WTC11 (cell line): Measurements from ENCODE around the gene FAM174B. TPM values are rescaled to one million over a fixed set of nuclear protein-coding genes. Genes with fewer than 3 reads are reported as not detected.

Experiments
- ATAC-seq: fragments of 200-7000 bp; cut with Tn5 transposase; 2 replicates; pipeline ENCODE4 v1.10.0; 2021; ENCODE audit warnings: mild to moderate bottlenecking, moderate library complexity
- CTCF ChIA-PET: fragments of 300-600 bp; sonication (Branson Sonifier 250); formaldehyde crosslinking; loops from one replicate; lab custom pipeline; 2021; ENCODE audit warnings: antibody characterized with exemption; lab: Charles Lee
- POLR2A ChIA-PET: fragments of 350-600 bp; sonication (Branson Sonifier 250); formaldehyde crosslinking; loops from one replicate; lab custom pipeline; 2021; ENCODE audit warnings: antibody characterized with exemption; lab: Charles Lee
- DNase-seq: peaks from one replicate; pipeline ENCODE4 v3.0.0; 2021; ENCODE audit warnings: low spot score
- H3K27ac Mint-ChIP-seq: 2 replicates; pipeline ENCODE4 v1.8.0; 2021; ENCODE audit warnings: mixed read lengths
- H3K27me3 Mint-ChIP-seq: 2 replicates; pipeline ENCODE4 v1.8.0; 2021; ENCODE audit warnings: low read depth, mild to moderate bottlenecking, moderate library complexity, mixed read lengths
- H3K36me3 Mint-ChIP-seq: 2 replicates; pipeline ENCODE4 v1.8.0; 2021; ENCODE audit warnings: mixed read lengths
- H3K4me1 Mint-ChIP-seq: 2 replicates; pipeline ENCODE4 v1.8.0; 2022; ENCODE audit warnings: mixed read lengths
- H3K4me3 Mint-ChIP-seq: 2 replicates; pipeline ENCODE4 v1.8.0; 2021; ENCODE audit warnings: mild to moderate bottlenecking, moderate library complexity, mixed read lengths
- H3K9me3 Mint-ChIP-seq: 2 replicates; pipeline ENCODE4 v1.8.0; 2021; ENCODE audit warnings: mixed read lengths
- ARID4B ChIP-seq: sonication (generic); formaldehyde crosslinking; IDR thresholded peaks from 2 replicates; pipeline ENCODE4 v1.8.0; 2023; ENCODE audit warnings: missing genetic modification reagents, mild to moderate bottlenecking, borderline replicate concordance
- ATF2 ChIP-seq: sonication (generic); formaldehyde crosslinking; IDR thresholded peaks from 2 replicates; pipeline ENCODE4 v1.8.1; 2022; ENCODE audit warnings: low read depth, missing genetic modification reagents, borderline replicate concordance
- CBFB ChIP-seq: sonication (generic); formaldehyde crosslinking; IDR thresholded peaks from 2 replicates; pipeline ENCODE4 v1.8.1; 2022; ENCODE audit warnings: mild to moderate bottlenecking, low read depth, missing genetic modification reagents
- CDX4 ChIP-seq: fragments of 250-450 bp; sonication (Bioruptor Pico); IDR thresholded peaks from 2 replicates; pipeline ENCODE4 v1.9.0; 2021; ENCODE audit warnings: moderate library complexity, mild to moderate bottlenecking, inconsistent platforms, borderline replicate concordance
- E2F5 ChIP-seq: sonication (generic); formaldehyde crosslinking; IDR thresholded peaks from 2 replicates; pipeline ENCODE4 v1.8.1; 2022; ENCODE audit warnings: mild to moderate bottlenecking, moderate library complexity, missing genetic modification reagents
- EMX1 ChIP-seq: fragments of 250-450 bp; sonication (Bioruptor Pico); IDR thresholded peaks from 2 replicates; pipeline ENCODE4 v1.8.0; 2021; ENCODE audit warnings: mild to moderate bottlenecking
- FOXK1 ChIP-seq: sonication (generic); formaldehyde crosslinking; IDR thresholded peaks from 2 replicates; pipeline ENCODE4 v1.8.0; 2022; ENCODE audit warnings: mild to moderate bottlenecking, moderate library complexity, missing genetic modification reagents
- PREB ChIP-seq: sonication (generic); formaldehyde crosslinking; IDR thresholded peaks from 2 replicates; pipeline ENCODE4 v1.8.1; 2022; ENCODE audit warnings: mild to moderate bottlenecking, missing genetic modification reagents, moderate library complexity, borderline replicate concordance
- ZBTB43 ChIP-seq: sonication (generic); formaldehyde crosslinking; IDR thresholded peaks from 2 replicates; pipeline ENCODE4 v1.8.1; 2023; ENCODE audit warnings: mild to moderate bottlenecking, missing genetic modification reagents
- ZNF138 ChIP-seq: sonication (generic); formaldehyde crosslinking; conservative IDR thresholded peaks from 2 replicates; pipeline ENCODE4 v1.8.1; 2022; ENCODE audit warnings: mild to moderate bottlenecking, moderate library complexity, missing genetic modification reagents
- ZNF232 ChIP-seq: sonication (generic); formaldehyde crosslinking; IDR thresholded peaks from 2 replicates; pipeline ENCODE4 v1.8.0; 2022; ENCODE audit warnings: mild to moderate bottlenecking, missing genetic modification reagents
- ZNF425 ChIP-seq: fragments of 250-450 bp; sonication (Bioruptor Pico); conservative IDR thresholded peaks from 2 replicates; pipeline ENCODE4 v1.9.0; 2021; ENCODE audit warnings: mild to moderate bottlenecking
- ZNF512 ChIP-seq: sonication (generic); formaldehyde crosslinking; IDR thresholded peaks from 2 replicates; pipeline ENCODE4 v1.8.1; 2022; ENCODE audit warnings: missing genetic modification reagents, borderline replicate concordance
- total RNA-seq: library from RNA; stranded (reverse); gene quantifications from 3 replicates; pipeline ENCODE4 v1.2.3, GENCODE V29; 2021

Gene FAM174B
- total RNA-seq, 1 experiment from 2014 or later, result 22.1 TPM

- TF ChIP-seq ATF2 (CRISPR knock-in tag), result no peak
- TF ChIP-seq FOXK1 (CRISPR knock-in tag), result no peak
- no peak for TF ChIP-seq CBFB
- TF ChIP-seq ZBTB43, result no peak
- no peak for TF ChIP-seq ZNF512
Measured at GRCh38 chr15:92682741-92683510, 27.4 kb upstream of the FAM174B start (continued).

- no peak overlapping the region for H3K27ac Mint-ChIP-seq
- H3K36me3 Mint-ChIP-seq, result no peaks in the 10 kb centered on the region
- TF ChIP-seq ZNF138 (CRISPR knock-in tag), result no peak
- no peak for TF ChIP-seq EMX1 (CRISPR knock-in tag)
- TF ChIP-seq ZNF512, result no peak
- no peak for TF ChIP-seq CDX4 (CRISPR knock-in tag)
- no peak for TF ChIP-seq PREB (CRISPR knock-in tag)
- TF ChIP-seq CBFB, result no peak
- TF ChIP-seq E2F5, result no peak
- no peak for TF ChIP-seq ZNF232 (CRISPR knock-in tag)
- H3K27me3 Mint-ChIP-seq, result no peaks in the 10 kb centered on the region
- no peak for DNase-seq
- POLR2A ChIA-PET, result no interaction called here
- CTCF ChIA-PET, result interaction anchor here (1.0 to 3.7 kb wide), 2 partner anchors 69 to 159 kb away, joined by 5 to 27 read pairs; no protein-coding TSS in a partner anchor
- ATAC-seq, result no peak
- H3K4me3 Mint-ChIP-seq, result no peak overlapping the region
- H3K9me3 Mint-ChIP-seq, result peaks cover 3% of the 10 kb centered on the region; the same call in 1 of the 2 replicates
- peaks cover 8% of the 10 kb centered on the region for H3K4me1 Mint-ChIP-seq
Measured at GRCh38 chr15:92681141-92681631, 25.6 kb upstream of the FAM174B start.

GRCh38 chr15:92677999-92678398 lies 22.4 kb upstream of the FAM174B start:
- ATAC-seq, result no peak
- no peaks in the 10 kb centered on the region for H3K36me3 Mint-ChIP-seq
- CTCF ChIA-PET, result interaction anchor here (1.2 to 1.9 kb wide), 2 partner anchors 108 to 156 kb away, joined by 3 to 4 read pairs; no protein-coding TSS in a partner anchor
- no peak for DNase-seq
- no peak overlapping the region for H3K27ac Mint-ChIP-seq
- H3K4me1 Mint-ChIP-seq, result peaks cover 6% of the 10 kb centered on the region
- peaks cover 22% of the 10 kb centered on the region for H3K27me3 Mint-ChIP-seq
- H3K9me3 Mint-ChIP-seq, result peaks cover 3% of the 10 kb centered on the region; the same call in 1 of the 2 replicates
- H3K4me3 Mint-ChIP-seq, result no peak overlapping the region
- POLR2A ChIA-PET, result no interaction called here
- TF ChIP-seq ZNF425 (CRISPR knock-in tag) (no peak), FOXK1 (CRISPR knock-in tag) (no peak), ARID4B (no peak)
